ENCODE data around the gene ACP5. TPM values are rescaled to one million over a fixed set of nuclear protein-coding genes. Genes with fewer than 3 reads are reported as not detected.

Gene ACP5
- total and polyA plus RNA-seq, 2 of the 8 experiments (the other 6 are each of a cell fraction or from before 2014, with no cell fraction given) = 9.0 to 14.3 TPM

DNA sequence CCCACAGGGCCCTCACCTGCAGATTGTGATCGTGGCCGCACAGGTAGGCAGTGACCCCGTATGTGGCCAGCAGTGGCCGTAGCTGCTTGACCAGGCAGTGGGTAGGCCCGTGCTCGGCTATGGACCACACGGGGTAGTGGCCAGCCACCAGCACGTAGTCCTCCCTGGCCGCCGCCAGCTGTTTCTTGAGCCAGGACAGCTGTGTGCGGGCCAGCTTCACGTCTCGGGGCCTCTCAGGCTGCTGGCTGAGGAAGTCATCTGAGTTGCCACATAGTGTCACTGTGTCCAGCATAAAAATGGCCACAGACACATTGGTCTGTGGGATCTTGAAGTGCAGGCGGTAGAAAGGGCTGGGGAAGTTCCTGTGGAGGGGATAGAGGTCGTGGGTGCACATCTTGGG, 1.2 kb downstream of the ACP5 start (continued):
- TF ChIP-seq RNF2 (IDR thresholded peaks at IDR 0.05; ENCODE audit: borderline replicate concordance, low read depth, low read length, missing control alignments, poor library complexity, severe bottlenecking) (no peak), CBX8 (IDR thresholded peaks at IDR 0.05; ENCODE audit: borderline replicate concordance, low read depth, low read length) (no peak), MAFK (IDR thresholded peaks at IDR 0.05; ENCODE audit: low read depth, low read length) (no peak), TAF7 (optimal IDR thresholded peaks at IDR 0.05; ENCODE audit: borderline replicate concordance, low read depth, low read length) (no peak), EP300 (IDR thresholded peaks at IDR 0.05; ENCODE audit: borderline replicate concordance in 1 of 2, low read depth in 2 of 2, low read length in 2 of 2) (no peak)

Measured in H1 (cell line).